Neural crest cell (in vitro differentiated cells): ENCODE data around the gene WBP2. TPM values are rescaled to one million over a fixed set of nuclear protein-coding genes. Genes with fewer than 3 reads are reported as not detected.
A peak's percentile ranks its signal among the peaks of the same experiment; 100 is the strongest.

Experiments used
- DNase-seq: peaks from one replicate; pipeline ENCODE4 v3.0.0; 2021; ENCODE audit warnings: low read depth, mixed read lengths, low spot score
- H3K27ac Mint-ChIP-seq: one replicate; pipeline ENCODE4 v1.8.0; 2021; ENCODE audit warnings: mild to moderate bottlenecking, mixed read lengths; ENCODE audit not compliant: unreplicated experiment
- H3K27me3 Mint-ChIP-seq: 2 replicates; pipeline ENCODE4 v1.8.0; 2021; ENCODE audit warnings: low read depth, mild to moderate bottlenecking, mixed read lengths
- H3K36me3 Mint-ChIP-seq: 2 replicates; pipeline ENCODE4 v1.8.0; 2021; ENCODE audit warnings: low read depth, mild to moderate bottlenecking, mixed read lengths
- H3K4me1 Mint-ChIP-seq: 2 replicates; pipeline ENCODE4 v1.8.0; 2021; ENCODE audit warnings: mixed read lengths
- H3K4me3 Mint-ChIP-seq: one replicate; pipeline ENCODE4 v1.8.0; 2021; ENCODE audit warnings: mild to moderate bottlenecking, mixed read lengths
- H3K9me3 Mint-ChIP-seq: 2 replicates; pipeline ENCODE4 v1.8.0; 2021; ENCODE audit warnings: mixed read lengths
- CTCF ChIP-seq: fragments of 200-600 bp; sonication (generic); conservative IDR thresholded peaks from 2 replicates; pipeline ENCODE4 v1.5.0; 2021; ENCODE audit warnings: antibody characterized with exemption, mild to moderate bottlenecking
- total RNA-seq: library from RNA; stranded (reverse); gene quantifications from 2 replicates; pipeline ENCODE4 v1.2.1, GENCODE V29; 2021

Gene WBP2
- total RNA-seq, 1 donor from 2014 or later = 49.3 TPM

- Mint-ChIP-seq H3K4me3 (peak overlapping the region; percentile 15), H3K36me3 (peaks cover 6% of the 10 kb centered on the region), H3K27me3 (peaks cover 3% of the 10 kb centered on the region), H3K4me1 (peaks cover 12% of the 10 kb centered on the region), H3K9me3 (no peaks in the 10 kb centered on the region), H3K27ac (no peak overlapping the region)
- no peak for TF ChIP-seq CTCF
- no peak for DNase-seq
Measured at GRCh38 chr17:75825748-75826370, 29.3 kb downstream of the WBP2 start.

- peaks cover 3% of the 10 kb centered on the region for H3K27me3 Mint-ChIP-seq
- no peak overlapping the region for H3K27ac Mint-ChIP-seq
- H3K9me3 Mint-ChIP-seq = no peaks in the 10 kb centered on the region
- TF ChIP-seq CTCF = no peak
- DNase-seq = no peak
- H3K36me3 Mint-ChIP-seq = peaks cover 7% of the 10 kb centered on the region
- peaks cover 12% of the 10 kb centered on the region for H3K4me1 Mint-ChIP-seq
- H3K4me3 Mint-ChIP-seq = peak overlapping the region; percentile 31
Measured at GRCh38 chr17:75825149-75825552, 30.0 kb downstream of the WBP2 start.

DNA sequence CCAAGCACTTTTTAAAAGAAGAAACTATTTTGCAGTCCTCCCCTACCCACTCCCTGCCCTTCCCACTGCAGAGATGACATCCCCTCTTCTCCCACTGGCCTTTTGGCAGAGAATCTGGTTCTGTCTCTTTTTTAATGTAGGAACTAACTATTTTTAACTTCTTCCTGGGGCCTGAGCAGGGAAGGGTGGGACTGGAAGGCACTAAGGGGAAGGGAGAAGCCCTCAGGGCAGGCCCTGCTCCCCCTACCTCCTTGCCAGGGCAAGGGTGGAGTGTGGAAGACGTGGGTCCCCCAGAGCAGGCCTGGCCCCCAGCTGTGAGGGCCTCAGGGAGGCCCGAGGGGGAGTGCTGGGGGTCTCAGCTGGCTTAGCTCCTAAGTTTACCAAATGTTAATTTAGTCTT lies 30.5 kb downstream of the WBP2 start:
- Mint-ChIP-seq H3K4me3 (no peak overlapping the region), H3K9me3 (no peaks in the 10 kb centered on the region), H3K36me3 (peaks cover 7% of the 10 kb centered on the region), H3K4me1 (peaks cover 12% of the 10 kb centered on the region), H3K27ac (no peak overlapping the region), H3K27me3 (peaks cover 3% of the 10 kb centered on the region)
- no peak for DNase-seq
- no peak for TF ChIP-seq CTCF

DNA sequence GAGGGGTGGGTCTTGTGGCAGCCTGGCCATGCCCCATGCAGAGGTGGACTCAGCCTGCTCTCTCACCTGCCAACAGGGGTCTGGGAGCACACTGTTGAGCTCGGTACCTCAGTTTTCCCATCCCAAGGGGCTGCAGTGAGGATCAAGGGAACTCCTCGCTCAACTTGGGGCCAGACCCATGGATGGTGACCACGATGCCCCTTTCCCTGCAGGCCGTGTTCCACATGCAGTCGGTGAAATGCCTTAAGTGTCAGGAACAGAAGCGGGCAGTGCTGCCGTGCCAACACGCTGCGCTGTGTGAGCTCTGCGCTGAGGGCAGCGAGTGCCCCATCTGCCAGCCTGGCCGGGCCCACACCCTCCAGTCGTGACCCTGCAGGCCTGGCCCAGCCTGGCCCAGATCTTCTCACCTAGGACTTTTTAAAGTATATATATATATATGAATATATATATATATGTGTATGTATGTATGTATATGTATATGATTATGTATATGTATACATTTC lies 31.0 kb downstream of the WBP2 start:
- H3K36me3 Mint-ChIP-seq = peaks cover 9% of the 10 kb centered on the region
- H3K4me1 Mint-ChIP-seq = peaks cover 12% of the 10 kb centered on the region
- no peak overlapping the region for H3K27ac Mint-ChIP-seq
- no peaks in the 10 kb centered on the region for H3K9me3 Mint-ChIP-seq
- no peak for TF ChIP-seq CTCF
- peaks cover 3% of the 10 kb centered on the region for H3K27me3 Mint-ChIP-seq
- no peak overlapping the region for H3K4me3 Mint-ChIP-seq
- no peak for DNase-seq

- Mint-ChIP-seq H3K9me3 (no peaks in the 10 kb centered on the region), H3K4me3 (no peak overlapping the region), H3K27me3 (peaks cover 3% of the 10 kb centered on the region), H3K4me1 (peaks cover 12% of the 10 kb centered on the region), H3K36me3 (peaks cover 9% of the 10 kb centered on the region), H3K27ac (no peak overlapping the region)
- no peak for TF ChIP-seq CTCF
- DNase-seq = no peak
Measured at GRCh38 chr17:75823257-75824041, 31.7 kb downstream of the WBP2 start.
